ENCODE data around the gene CCNYL1. TPM values are rescaled to one million over a fixed set of nuclear protein-coding genes. Genes with fewer than 3 reads are reported as not detected.
"Not testable (repeated sequence)": the region's sequence is repeated elsewhere in the genome, so short reads cannot be mapped to it uniquely, and the experiment has no call there.

CCNYL1 gene
- total and polyA plus RNA-seq, 2 donors (not counting 1 experiment from before 2014, with no cell fraction given): 8.8 to 18.4 TPM

- Histone ChIP-seq H3K36me3 (ENCODE audit: control insufficient read depth, insufficient read depth, low read length) (peaks cover 2% of the 10 kb centered on the region), H3K79me2 (ENCODE audit: control insufficient read depth, insufficient read depth, low read length) (no peaks in the 10 kb centered on the region), H3K27ac (ENCODE audit: insufficient read depth, low read length) (no peak overlapping the region), H3K4me2 (ENCODE audit: extremely low read depth, insufficient read depth, low read length) (no peak overlapping the region), H3K4me3 (replicated peaks in 1 of 4; ENCODE audit: control extremely low read depth in 1 of 4, insufficient read depth in 1 of 4, low read depth in 3 of 4, low read length in 4 of 4) (no peak overlapping the region), H4K20me1 (ENCODE audit: control insufficient read depth, extremely low read depth, insufficient read depth, low read length) (no peaks in the 10 kb centered on the region), H3K4me1 (ENCODE audit: control insufficient read depth, extremely low read depth, insufficient read depth, low read length) (no peaks in the 10 kb centered on the region), H3K27me3 (ENCODE audit: control insufficient read depth, insufficient read depth, low read length) (no peaks in the 10 kb centered on the region), H3K9me3 (ENCODE audit: control insufficient read depth, insufficient read depth, low read depth, low read length) (no peaks in the 10 kb centered on the region), H3K9ac (ENCODE audit: insufficient read depth, low read length) (no peak overlapping the region), H2AFZ (ENCODE audit: low read length) (no peak overlapping the region)
- peak; percentile 59 to 63 for DNase-seq (ENCODE audit: low read depth in 2 of 2)
- TF ChIP-seq CTCF (conservative IDR thresholded peaks at IDR 0.05 in 1 of 2, IDR thresholded peaks at IDR 0.05 in 1 of 2; ENCODE audit: low read depth in 1 of 2, low read length in 2 of 2) (no peak), EZH2 (IDR thresholded peaks at IDR 0.05; ENCODE audit: low read length, missing control alignments) (no peak)
Observed at GRCh38 chr2:207749873-207750272, 38.4 kb downstream of the CCNYL1 start.

DNA sequence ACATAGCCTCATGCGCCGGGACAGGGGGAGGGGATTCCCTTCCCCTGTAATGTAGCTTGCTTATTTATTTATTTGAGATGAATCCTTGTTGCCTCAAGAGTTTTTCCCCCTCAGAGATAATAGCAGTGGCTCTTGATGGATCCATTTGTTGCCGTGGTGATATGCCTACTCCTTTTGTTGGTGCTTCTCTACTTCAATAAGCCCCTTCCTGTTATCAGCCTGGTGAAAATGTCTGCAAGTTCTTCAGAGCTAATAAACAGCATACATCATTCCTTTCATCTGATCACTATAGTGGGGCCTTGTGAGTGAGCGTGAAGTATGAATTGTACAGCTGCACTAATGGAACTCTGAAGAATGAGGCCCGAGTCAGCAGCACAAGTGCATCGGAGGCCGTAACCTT is 38.9 kb downstream of the CCNYL1 start:
- H3K4me1 ChIP-seq (ENCODE audit: control insufficient read depth, extremely low read depth, insufficient read depth, low read length): no peaks in the 10 kb centered on the region
- H3K9ac ChIP-seq (ENCODE audit: insufficient read depth, low read length): no peak overlapping the region
- H2AFZ ChIP-seq (ENCODE audit: low read length): no peak overlapping the region
- H3K9me3 ChIP-seq (ENCODE audit: control insufficient read depth, insufficient read depth, low read depth, low read length): no peaks in the 10 kb centered on the region
- H3K27ac ChIP-seq (ENCODE audit: insufficient read depth, low read length): no peak overlapping the region
- no peak overlapping the region for H3K4me2 ChIP-seq (ENCODE audit: extremely low read depth, insufficient read depth, low read length)
- no peak overlapping the region for H3K4me3 ChIP-seq (replicated peaks in 1 of 4; ENCODE audit: control extremely low read depth in 1 of 4, insufficient read depth in 1 of 4, low read depth in 3 of 4, low read length in 4 of 4)
- TF ChIP-seq CTCF (conservative IDR thresholded peaks at IDR 0.05 in 1 of 2, IDR thresholded peaks at IDR 0.05 in 1 of 2; ENCODE audit: low read depth in 1 of 2, low read length in 2 of 2) (no peak), EZH2 (IDR thresholded peaks at IDR 0.05; ENCODE audit: low read length, missing control alignments) (no peak)
- no peaks in the 10 kb centered on the region for H4K20me1 ChIP-seq (ENCODE audit: control insufficient read depth, extremely low read depth, insufficient read depth, low read length)
- DNase-seq (ENCODE audit: low read depth in 2 of 2): no peak
- no peaks in the 10 kb centered on the region for H3K27me3 ChIP-seq (ENCODE audit: control insufficient read depth, insufficient read depth, low read length)
- H3K79me2 ChIP-seq (ENCODE audit: control insufficient read depth, insufficient read depth, low read length): no peaks in the 10 kb centered on the region
- H3K36me3 ChIP-seq (ENCODE audit: control insufficient read depth, insufficient read depth, low read length): peaks cover 2% of the 10 kb centered on the region

DNA sequence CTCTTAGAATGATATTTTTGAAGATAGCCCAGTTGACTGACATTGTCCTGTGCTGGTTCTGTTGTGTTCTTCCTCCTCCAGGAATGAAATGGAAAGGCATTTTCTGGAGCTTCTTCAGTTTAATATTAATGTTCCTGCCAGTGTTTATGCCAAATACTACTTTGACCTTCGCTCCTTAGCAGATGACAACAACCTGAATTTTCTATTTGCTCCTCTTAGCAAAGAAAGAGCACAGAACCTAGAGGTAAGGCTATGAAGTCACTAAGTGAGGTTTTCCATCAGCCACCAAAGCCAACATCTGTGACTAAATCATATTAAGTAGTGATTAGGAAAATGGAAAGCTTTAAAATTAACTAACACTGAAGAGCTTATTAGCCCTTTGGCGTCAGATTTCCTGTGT is 39.4 kb downstream of the CCNYL1 start:
- DNase-seq (ENCODE audit: low read depth in 2 of 2): no peak
- peaks cover 2% of the 10 kb centered on the region for H3K36me3 ChIP-seq (ENCODE audit: control insufficient read depth, insufficient read depth, low read length)

GRCh38 chr2:207753688-207754087 is 42.2 kb downstream of the CCNYL1 start:
- H3K4me1 ChIP-seq (ENCODE audit: control insufficient read depth, extremely low read depth, insufficient read depth, low read length); H3K36me3 ChIP-seq (ENCODE audit: control insufficient read depth, insufficient read depth, low read length); H3K4me3 ChIP-seq (replicated peaks in 1 of 4; ENCODE audit: control extremely low read depth in 1 of 4, insufficient read depth in 1 of 4, low read depth in 3 of 4, low read length in 4 of 4); H3K4me2 ChIP-seq (ENCODE audit: extremely low read depth, insufficient read depth, low read length); H2AFZ ChIP-seq (ENCODE audit: low read length); H3K27ac ChIP-seq (ENCODE audit: insufficient read depth, low read length); H3K9ac ChIP-seq (ENCODE audit: insufficient read depth, low read length); H3K9me3 ChIP-seq (ENCODE audit: control insufficient read depth, insufficient read depth, low read depth, low read length); H3K27me3 ChIP-seq (ENCODE audit: control insufficient read depth, insufficient read depth, low read length); DNase-seq (ENCODE audit: low read depth in 2 of 2); H3K79me2 ChIP-seq (ENCODE audit: control insufficient read depth, insufficient read depth, low read length); H4K20me1 ChIP-seq (ENCODE audit: control insufficient read depth, extremely low read depth, insufficient read depth, low read length): not testable (repeated sequence)

More for the DNA sequence above, 39.4 kb downstream of the CCNYL1 start:
- Histone ChIP-seq H3K79me2 (ENCODE audit: control insufficient read depth, insufficient read depth, low read length) (no peaks in the 10 kb centered on the region), H3K9ac (ENCODE audit: insufficient read depth, low read length) (no peak overlapping the region), H3K4me2 (ENCODE audit: extremely low read depth, insufficient read depth, low read length) (no peak overlapping the region), H4K20me1 (ENCODE audit: control insufficient read depth, extremely low read depth, insufficient read depth, low read length) (no peaks in the 10 kb centered on the region), H3K4me3 (replicated peaks in 1 of 4; ENCODE audit: control extremely low read depth in 1 of 4, insufficient read depth in 1 of 4, low read depth in 3 of 4, low read length in 4 of 4) (no peak overlapping the region), H3K4me1 (ENCODE audit: control insufficient read depth, extremely low read depth, insufficient read depth, low read length) (no peaks in the 10 kb centered on the region), H3K27ac (ENCODE audit: insufficient read depth, low read length) (no peak overlapping the region), H2AFZ (ENCODE audit: low read length) (no peak overlapping the region), H3K27me3 (ENCODE audit: control insufficient read depth, insufficient read depth, low read length) (no peaks in the 10 kb centered on the region), H3K9me3 (ENCODE audit: control insufficient read depth, insufficient read depth, low read depth, low read length) (no peaks in the 10 kb centered on the region)
- TF ChIP-seq EZH2 (IDR thresholded peaks at IDR 0.05; ENCODE audit: low read length, missing control alignments) (no peak), CTCF (conservative IDR thresholded peaks at IDR 0.05 in 1 of 2, IDR thresholded peaks at IDR 0.05 in 1 of 2; ENCODE audit: low read depth in 1 of 2, low read length in 2 of 2) (no peak)

Data from fibroblast of lung (primary cell).